Measurements from ENCODE around the gene FAM135A.
A peak's percentile ranks its signal among the peaks of the same experiment; 100 is the strongest.

FAM135A gene

DNA sequence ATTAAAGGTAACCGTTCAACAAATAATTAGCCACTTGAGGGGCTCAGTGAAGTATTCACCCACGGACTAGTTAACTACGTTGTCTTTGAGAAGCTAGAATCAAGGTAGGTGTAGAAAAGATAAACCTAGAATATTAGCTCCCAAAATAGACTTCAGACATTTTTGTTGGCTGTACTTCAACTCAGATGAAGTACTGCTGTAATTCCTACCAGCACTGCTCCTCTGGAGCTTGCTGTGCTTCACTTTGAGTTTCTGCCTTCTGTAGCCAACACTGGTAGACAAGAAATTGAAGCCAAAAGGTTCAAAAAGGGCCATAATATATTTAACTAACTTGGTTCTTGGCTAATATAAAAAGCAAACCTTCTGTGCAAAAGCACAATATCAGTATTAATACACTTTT, 134.6 kb downstream of the FAM135A start:
- TF ChIP-seq, protein P1, sequence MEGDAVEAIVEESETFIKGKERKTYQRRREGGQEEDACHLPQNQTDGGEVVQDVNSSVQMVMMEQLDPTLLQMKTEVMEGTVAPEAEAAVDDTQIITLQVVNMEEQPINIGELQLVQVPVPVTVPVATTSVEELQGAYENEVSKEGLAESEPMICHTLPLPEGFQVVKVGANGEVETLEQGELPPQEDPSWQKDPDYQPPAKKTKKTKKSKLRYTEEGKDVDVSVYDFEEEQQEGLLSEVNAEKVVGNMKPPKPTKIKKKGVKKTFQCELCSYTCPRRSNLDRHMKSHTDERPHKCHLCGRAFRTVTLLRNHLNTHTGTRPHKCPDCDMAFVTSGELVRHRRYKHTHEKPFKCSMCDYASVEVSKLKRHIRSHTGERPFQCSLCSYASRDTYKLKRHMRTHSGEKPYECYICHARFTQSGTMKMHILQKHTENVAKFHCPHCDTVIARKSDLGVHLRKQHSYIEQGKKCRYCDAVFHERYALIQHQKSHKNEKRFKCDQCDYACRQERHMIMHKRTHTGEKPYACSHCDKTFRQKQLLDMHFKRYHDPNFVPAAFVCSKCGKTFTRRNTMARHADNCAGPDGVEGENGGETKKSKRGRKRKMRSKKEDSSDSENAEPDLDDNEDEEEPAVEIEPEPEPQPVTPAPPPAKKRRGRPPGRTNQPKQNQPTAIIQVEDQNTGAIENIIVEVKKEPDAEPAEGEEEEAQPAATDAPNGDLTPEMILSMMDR (IDR thresholded peaks at IDR 0.05): no peak

DNA sequence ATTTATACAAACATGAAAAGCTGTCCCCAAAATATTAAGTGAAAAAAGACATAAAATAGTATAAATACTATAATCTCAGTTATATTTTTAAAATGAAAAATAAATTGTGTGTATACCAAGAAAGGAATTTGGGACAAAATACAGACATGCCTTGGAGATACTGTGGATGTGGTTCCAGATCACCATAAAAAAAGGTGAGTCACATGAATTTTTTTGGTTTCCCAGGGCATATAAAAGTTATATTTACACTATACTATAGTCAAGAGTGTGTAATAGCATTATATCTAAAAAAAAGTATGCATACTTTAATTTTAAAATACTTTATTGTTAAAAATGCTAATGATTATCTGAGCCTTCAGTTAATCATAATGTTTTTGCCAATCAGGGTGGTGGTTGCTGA, 136.0 kb downstream of the FAM135A start:
- TF ChIP-seq, protein P1 (IDR thresholded peaks at IDR 0.05): no peak

DNA sequence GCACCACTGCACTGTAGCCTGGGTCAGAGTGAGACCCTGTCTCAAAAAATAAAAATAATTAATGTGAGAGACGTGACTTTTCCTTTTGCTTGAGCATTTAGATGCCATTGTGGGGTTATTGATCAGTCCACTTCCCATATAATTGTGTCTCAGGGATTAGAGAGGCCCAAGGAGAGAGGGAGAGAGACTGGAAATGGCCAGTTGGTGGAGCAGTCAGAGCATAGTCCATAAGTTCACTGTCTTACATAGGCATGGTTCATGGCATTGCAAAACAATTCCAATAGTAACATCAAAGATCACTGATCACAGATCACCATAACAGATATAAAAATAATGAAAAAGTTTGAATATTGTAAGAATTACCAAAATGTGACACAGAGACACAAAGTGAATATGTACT, 138.3 kb downstream of the FAM135A start:
- TF ChIP-seq, protein P1 (IDR thresholded peaks at IDR 0.05): peak; percentile 34; the same call in 1 of the 2 replicates

DNA sequence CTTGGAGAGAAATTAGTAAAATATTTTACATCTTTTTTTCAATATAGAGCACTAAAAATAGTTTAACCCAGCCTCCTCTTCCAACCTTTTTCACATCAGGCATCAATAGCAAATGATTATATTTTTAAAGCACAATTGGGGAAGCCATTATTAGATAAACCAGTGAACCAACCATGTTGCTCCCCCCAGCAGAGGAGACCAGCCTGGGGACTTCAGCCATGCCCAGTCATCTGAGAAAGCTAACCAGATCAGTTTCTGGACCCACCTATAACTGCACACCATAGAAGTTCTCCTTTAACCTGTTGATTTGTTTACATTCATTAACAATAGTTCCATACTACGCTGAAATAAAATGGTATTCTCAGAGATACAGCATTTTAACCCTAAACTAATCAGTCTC, 139.7 kb downstream of the FAM135A start:
- TF ChIP-seq, protein P1 (IDR thresholded peaks at IDR 0.05): no peak

DNA sequence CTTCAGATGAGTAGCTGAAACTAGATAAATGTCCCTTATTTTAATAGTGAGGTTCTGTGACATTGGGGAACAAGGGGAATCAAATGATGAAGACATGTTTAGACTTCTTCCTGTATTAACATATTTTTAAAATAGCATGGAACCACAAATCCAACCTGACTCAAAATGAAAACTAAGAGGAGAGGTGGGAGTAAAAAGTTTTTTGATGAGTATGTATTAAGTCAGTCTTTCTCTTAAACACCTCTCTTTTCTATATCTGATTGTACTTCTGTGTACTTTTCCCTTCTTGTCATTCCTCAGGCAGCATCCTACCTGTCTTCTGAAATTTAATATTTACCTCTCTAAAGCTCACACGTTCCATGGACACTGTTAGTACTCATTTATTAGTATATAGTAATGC, 144.7 kb downstream of the FAM135A start:
- TF ChIP-seq, protein P1 (IDR thresholded peaks at IDR 0.05): no peak

DNA sequence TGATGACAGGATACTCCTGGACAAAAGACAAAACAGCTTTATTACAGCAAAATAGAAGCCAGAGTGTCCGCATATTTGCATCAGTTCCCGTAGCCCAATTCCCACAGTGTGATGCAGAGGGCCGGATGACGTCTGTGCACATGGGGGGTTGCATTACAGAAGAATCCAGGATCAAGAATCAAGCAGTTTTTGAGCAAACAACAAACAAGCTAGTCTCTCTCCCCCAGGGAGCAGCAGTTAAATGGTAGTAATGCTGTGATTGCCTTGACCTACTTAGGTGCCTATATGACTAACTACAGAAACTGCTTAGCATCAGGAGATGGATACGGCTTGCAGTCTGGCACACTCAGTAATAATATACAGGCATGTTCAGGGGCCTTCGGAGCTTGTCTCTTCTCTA, 150.2 kb downstream of the FAM135A start:
- TF ChIP-seq, protein P1 (IDR thresholded peaks at IDR 0.05): no peak

DNA sequence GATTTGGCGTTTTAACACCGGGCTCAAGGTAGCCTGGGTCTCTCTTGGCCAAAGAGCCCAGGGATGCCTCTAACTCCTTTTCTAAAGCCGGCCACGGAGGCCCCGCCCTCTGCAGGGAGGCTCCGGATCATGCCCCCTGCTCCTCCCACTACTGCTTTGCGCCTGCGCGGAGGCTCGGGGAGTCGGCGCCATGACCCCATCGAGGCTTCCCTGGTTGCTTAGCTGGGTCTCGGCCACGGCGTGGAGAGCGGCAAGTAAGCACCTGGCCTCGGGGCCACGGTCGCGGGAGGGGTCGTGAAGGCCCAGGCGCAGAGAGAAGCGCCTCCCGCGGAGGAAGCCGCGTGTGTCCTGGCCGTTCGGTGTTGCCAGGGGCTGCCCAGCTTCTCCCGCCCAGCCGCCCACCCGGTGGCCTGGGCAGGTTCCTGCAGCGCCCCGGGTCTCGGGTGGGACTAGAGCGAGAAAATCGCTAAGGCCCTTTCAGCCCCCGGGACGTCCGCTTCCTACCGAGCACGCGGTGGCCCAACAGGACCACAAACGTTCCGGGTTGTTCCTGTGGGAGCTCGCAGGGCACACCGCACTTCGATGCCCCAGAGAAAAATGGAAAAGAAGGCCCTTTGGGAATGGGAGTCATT, 153.6 kb downstream of the FAM135A start, which contains the start of gene SDHAF4:
Gene SDHAF4, plus strand, starts transcription at position 180 of the 632 bp plus-strand sequence. Its CDS starts 11 bp downstream, at position 191.
- TF ChIP-seq, protein P1 (IDR thresholded peaks at IDR 0.05): no peak

DNA sequence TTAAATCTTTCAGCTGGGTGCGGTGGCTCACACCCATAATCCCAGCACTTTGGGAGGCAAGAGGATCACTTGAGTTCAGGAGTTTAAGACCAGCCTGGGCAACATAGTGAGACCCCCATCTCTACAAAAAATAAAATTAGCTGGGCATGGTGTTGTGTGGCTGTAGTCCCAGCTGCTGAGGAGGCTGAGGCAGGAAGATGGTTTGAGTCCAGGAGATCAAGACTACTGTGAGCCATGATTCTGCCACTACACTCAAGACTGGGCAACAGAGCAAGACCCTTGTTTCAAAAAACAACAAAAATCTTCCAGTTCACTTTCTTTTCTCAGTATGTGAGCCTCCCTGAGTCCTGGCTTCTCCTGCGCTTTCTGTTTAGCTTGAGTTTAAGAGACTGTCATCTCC, 161.3 kb downstream of the FAM135A start:
- TF ChIP-seq, protein P1 (IDR thresholded peaks at IDR 0.05): no peak
